ENCODE measurements around the gene RGN. TPM values are rescaled to one million over a fixed set of nuclear protein-coding genes. Genes with fewer than 3 reads are reported as not detected.

RGN gene
- total RNA-seq, 1 experiment from 2014 or later, result not detected

DNA sequence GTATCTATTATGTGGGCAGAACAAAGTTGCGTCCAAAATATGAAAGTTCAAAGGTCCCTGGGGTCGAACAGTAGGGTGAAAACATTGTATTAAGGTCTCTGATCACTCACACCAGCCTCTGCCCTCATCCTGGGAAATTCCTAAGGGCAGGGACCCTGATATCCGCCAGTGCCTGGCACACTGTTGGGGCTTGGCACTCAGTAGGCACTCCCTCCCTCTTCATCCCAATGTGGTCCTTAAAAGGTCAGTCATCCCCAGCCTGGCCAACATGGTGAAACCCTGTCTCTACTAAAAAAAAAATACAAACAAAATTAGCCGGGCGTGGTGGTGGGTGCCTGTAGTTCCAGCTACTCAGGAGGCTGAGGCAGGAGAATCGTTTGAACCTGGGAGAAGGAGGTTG, 59.9 kb downstream of the RGN start:
- no peak overlapping the region for H3K4me3 Mint-ChIP-seq (ENCODE audit: unreplicated experiment)
- H3K36me3 Mint-ChIP-seq (ENCODE audit: insufficient read depth, unreplicated experiment), result peaks cover 16% of the 10 kb centered on the region
- no peaks in the 10 kb centered on the region for H3K9me3 Mint-ChIP-seq (ENCODE audit: unreplicated experiment)
- no peaks in the 10 kb centered on the region for H3K4me1 Mint-ChIP-seq (ENCODE audit: insufficient read depth, unreplicated experiment)
- ChIA-PET CTCF (no interaction called here), POLR2A (interaction anchor here (0.6 kb wide), 1 partner anchor 22 kb away, joined by 3 read pairs; no protein-coding TSS in a partner anchor)
- intact Hi-C loops (cut with micrococcal nuclease), result no loop called here
- no peak for DNase-seq (ENCODE audit: unreplicated experiment)
- TF ChIP-seq, protein P1, sequence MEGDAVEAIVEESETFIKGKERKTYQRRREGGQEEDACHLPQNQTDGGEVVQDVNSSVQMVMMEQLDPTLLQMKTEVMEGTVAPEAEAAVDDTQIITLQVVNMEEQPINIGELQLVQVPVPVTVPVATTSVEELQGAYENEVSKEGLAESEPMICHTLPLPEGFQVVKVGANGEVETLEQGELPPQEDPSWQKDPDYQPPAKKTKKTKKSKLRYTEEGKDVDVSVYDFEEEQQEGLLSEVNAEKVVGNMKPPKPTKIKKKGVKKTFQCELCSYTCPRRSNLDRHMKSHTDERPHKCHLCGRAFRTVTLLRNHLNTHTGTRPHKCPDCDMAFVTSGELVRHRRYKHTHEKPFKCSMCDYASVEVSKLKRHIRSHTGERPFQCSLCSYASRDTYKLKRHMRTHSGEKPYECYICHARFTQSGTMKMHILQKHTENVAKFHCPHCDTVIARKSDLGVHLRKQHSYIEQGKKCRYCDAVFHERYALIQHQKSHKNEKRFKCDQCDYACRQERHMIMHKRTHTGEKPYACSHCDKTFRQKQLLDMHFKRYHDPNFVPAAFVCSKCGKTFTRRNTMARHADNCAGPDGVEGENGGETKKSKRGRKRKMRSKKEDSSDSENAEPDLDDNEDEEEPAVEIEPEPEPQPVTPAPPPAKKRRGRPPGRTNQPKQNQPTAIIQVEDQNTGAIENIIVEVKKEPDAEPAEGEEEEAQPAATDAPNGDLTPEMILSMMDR (IDR thresholded peaks at IDR 0.05; ENCODE audit: unreplicated experiment), result no peak
- no peak overlapping the region for H3K27ac Mint-ChIP-seq (ENCODE audit: low read depth, unreplicated experiment)
- BruUV-seq (replicated peaks), result no TSS peak
- peaks cover 50% of the 10 kb centered on the region for H3K27me3 Mint-ChIP-seq (ENCODE audit: insufficient read depth, unreplicated experiment)

Other genes starting within 250 kb of the RGN start
- 5.4 and 8.0 TPM in 2 replicates for gene RP2, start 241.4 kb upstream of the RGN start, total RNA-seq (2022)
- gene JADE3, start 166.0 kb upstream of the RGN start, total RNA-seq (2022), result 7.8 and 9.4 TPM in 2 replicates
- 91.8 and 98.5 TPM in 2 replicates for gene NDUFB11, start 66.3 kb downstream of the RGN start, total RNA-seq (2022)
- gene RBM10, start 66.8 kb downstream of the RGN start, total RNA-seq (2022), result 63.3 and 69.5 TPM in 2 replicates
- gene UBA1, start 115.4 kb downstream of the RGN start, total RNA-seq (2022), result 248 and 293 TPM in 2 replicates
- gene CDK16, start 140.2 kb downstream of the RGN start, total RNA-seq (2022), result 138 and 189 TPM in 2 replicates
- 19.9 and 20.3 TPM in 2 replicates for gene USP11, start 154.6 kb downstream of the RGN start, total RNA-seq (2022)

Measured in MCF 10A (cell line).